Islet of Langerhans (tissue), 1 donor: Measurements from ENCODE around the gene SMAD4.
"Not testable (repeated sequence)": the region's sequence is repeated elsewhere in the genome, so short reads cannot be mapped to it uniquely, and the experiment has no call there.

ENCODE experiments used
- FAIRE-seq: peaks from one replicate; lab custom pipeline; 2011; peaks lifted over from hg19 to GRCh38; lab: Jason Lieb, UNC

The SMAD4 gene

DNA sequence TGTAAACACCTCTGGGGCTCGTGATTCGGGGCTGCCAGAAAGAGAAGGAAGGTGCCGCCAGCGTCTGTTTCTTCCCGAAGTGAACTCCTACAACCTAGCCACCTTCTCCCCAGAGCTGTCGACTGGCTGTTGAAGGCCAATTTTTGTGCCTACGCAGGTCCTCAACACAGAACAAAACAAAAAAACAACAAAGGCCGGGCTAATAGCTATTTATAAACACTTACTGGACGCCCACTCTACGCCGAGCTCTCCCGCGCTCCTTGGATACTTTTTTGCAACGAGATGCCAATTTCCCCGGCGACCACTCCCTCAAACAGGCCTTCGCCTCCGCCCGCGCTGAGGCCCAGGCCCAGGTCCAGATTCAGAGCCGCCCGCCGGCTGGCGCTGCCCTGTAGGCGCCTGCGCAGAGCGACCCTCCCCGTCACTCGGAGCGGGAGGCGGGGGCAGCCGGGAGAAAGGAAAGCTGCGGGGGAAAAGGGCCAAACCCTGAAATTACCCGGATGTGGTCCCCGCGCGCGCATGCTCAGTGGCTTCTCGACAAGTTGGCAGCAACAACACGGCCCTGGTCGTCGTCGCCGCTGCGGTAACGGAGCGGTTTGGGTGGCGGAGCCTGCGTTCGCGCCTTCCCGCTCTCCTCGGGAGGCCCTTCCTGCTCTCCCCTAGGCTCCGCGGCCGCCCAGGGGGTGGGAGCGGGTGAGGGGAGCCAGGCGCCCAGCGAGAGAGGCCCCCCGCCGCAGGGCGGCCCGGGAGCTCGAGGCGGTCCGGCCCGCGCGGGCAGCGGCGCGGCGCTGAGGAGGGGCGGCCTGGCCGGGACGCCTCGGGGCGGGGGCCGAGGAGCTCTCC is at the start of gene SMAD4:
SMAD4 (plus strand) TSS at position 520 of the 843 bp plus-strand sequence. CDS start 16,834 bp downstream, outside the sequence.
- no peak for FAIRE-seq

DNA sequence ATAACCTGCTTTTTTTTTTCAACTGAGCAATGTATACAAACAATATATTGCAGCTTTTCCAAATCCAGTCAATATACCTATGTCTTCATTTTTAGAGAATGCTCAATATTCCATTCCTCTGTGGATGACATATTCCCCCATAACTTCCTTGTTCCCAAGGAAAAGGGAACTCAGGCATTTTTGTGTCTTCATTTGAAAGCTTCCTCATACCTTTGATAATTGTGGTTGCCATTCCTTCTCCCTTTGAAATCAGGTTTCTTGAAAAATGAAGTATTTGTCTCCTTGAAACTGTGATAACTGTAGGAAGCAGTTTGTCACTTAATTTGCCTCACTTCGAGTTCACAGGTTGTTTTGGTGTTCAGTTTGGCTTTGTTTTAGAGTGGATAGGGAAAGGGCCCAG is 48.6 kb upstream of the SMAD4 start:
- no peak for FAIRE-seq

DNA sequence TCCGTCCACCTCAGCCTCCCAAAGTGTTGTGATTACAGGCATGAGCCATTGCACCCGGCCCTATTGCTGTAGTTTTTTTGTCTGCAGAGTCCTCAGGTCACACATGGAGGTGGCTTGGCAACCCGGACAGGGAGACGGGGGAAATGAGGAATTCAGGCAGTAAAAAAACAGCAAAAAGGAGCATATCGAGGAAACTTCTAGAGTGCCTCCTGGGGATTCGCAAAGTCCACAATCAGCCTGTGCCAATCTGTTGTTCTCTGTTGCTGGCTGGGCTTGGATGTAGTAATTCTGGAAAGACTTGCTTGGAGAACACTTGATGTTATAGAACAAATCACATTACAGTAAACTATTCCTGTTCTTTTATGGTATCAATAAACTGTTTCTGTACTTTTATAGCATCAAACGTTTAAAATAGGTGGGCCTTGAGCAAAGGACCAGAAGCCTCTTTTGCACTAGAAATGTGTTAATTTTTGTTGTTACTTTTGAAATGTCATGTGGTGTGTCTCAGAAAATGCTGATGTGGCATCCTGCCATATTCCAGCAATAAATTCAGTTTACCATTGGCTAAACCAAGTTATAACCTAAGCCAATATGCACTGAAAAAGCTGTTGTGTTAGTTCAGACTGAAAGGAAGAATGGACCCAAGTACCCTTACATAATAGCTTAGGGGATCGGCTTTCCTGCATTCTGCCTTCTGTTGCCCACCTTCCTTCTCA is 47.8 kb upstream of the SMAD4 start:
- FAIRE-seq = no peak

DNA sequence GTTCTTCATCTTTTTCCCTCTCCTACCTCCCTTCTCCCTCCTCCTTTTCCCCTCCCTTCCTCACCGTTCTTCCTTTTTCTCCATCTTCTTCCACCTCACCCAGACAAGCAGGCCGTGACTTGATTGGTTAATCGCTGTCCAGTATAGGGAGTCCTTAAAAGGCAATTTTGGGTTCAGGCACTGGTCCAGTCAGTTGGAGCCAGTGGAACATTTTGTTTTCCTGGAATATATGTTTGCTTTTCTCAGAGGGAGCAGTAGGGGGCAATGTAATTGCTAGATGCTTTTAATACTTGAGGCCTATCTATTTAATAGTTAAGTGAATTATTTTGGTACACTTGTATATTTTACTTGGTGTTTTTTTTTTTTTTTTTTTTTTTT is 47.2 kb upstream of the SMAD4 start:
- FAIRE-seq = no peak

DNA sequence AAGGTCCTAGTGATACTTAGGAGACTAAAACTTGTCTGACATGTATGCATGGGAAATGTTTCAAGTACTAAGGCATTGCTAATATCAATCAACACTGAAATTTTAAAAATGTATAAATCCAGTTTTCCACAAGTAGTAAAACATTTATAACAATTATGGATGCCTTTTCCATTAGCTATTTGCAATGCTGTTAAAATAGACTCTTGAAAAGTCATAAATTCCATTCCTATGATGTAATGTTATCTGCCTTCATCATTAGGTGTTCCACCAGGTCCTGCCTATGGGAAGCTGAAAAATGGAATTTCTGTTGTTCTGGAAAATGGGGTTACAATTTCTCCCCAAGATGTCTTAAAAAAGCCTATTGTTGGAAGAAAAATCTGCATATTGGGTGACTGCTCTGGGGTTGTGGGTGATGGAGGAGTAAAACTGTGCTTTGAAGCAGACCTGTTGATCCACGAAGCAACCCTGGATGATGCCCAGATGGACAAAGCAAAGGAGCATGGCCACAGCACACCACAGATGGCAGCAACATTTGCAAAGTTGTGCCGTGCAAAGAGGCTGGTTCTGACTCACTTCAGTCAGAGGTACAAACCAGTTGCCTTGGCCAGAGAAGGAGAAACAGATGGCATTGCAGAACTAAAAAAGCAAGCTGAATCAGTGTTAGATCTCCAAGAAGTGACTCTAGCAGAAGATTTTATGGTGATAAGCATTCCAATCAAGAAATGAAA is 43.5 kb upstream of the SMAD4 start:
- FAIRE-seq = no peak

DNA sequence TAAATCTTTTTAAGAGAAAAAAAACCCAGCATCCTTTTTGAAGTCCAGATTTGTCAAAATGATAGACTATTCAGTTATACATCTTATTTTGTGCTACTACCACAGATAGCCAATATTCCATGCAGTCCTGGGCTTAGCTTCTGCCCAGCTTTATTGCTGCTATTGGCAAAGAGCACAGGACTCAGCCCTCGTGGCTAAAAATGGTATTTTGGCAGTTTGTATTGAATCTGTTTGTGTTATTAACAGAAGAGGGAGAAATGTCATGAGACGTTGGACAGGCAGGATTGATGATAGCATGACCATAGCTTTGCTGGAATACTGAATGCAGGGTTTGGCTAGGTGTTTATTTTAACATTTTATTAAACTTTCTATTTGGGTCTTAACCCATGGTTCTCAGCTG is 42.8 kb upstream of the SMAD4 start:
- no peak for FAIRE-seq

DNA sequence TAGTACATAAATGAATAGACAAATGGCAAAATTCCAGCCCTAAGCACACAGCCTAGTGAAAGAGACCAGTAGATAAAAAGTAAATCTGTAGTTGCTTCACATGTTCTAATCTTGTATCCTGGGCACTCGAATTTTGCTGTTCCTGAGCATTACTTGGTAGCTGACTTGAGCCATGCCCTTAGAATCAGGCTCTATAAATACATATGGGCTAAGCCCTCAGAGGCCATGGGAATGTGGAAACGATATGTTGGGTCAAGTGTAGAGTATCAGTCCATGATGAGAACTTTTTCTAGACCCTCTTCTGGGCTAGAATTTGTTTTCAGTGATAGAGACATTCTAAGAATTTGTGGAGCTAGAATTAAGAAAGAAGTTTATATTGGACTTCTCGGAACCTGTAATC is 40.3 kb upstream of the SMAD4 start:
- FAIRE-seq = no peak

DNA sequence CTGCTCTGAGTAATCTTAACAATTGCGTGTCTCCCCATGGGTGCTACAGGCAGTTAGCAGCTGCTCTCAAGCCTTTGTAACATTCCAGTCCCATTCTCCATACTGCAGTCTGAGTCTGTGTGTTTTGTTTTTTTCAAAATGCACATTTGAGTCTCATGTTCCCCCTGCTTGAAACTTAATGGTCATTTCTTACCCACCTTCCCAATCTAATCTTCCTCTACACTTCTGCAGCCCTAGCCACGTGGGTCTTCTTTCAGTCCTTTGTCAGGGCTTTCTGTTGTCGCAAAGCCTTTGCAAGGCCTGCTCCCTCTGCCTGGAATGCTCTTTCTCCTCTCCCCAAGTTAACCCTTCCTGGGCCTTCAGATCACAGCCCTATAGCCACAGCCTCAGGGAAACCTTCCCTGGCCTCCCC is 37.7 kb upstream of the SMAD4 start:
- FAIRE-seq = no peak

DNA sequence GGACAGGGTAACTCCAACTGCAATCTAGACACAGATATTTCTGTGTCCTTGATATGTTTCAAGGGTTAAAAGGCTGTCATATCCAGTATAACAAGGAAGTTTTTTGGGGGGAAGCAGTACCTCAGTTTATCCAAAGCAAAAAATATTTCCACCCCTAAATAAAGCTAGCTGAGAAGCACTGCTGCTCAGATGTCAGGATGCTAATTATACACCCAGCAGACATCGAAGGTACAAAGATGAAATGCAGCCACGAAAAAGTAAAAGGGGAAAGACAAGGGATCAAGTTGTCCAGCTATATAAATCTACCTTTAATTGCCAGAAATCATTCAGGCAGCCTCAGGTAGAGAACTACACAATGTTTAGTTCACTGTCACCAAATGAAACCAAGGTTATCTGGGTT is 36.0 kb upstream of the SMAD4 start:
- no peak for FAIRE-seq

DNA sequence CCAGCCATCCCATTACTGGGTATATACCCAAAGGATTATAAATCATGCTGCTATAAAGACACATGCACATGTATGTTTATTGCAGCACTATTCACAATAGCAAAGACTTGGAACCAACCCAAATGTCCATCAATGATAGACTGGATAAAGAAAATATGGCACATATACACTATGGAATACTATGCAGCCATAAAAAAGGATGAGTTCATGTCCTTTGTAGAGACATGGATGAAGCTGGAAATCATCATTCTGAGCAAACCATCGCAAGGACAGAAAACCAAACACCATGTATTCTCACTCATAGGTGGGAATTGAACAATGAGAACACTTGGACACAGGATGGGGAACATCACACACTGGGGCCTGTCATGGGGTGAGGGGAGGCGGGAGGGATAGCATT is 26.8 kb upstream of the SMAD4 start:
- FAIRE-seq = not testable (repeated sequence)

DNA sequence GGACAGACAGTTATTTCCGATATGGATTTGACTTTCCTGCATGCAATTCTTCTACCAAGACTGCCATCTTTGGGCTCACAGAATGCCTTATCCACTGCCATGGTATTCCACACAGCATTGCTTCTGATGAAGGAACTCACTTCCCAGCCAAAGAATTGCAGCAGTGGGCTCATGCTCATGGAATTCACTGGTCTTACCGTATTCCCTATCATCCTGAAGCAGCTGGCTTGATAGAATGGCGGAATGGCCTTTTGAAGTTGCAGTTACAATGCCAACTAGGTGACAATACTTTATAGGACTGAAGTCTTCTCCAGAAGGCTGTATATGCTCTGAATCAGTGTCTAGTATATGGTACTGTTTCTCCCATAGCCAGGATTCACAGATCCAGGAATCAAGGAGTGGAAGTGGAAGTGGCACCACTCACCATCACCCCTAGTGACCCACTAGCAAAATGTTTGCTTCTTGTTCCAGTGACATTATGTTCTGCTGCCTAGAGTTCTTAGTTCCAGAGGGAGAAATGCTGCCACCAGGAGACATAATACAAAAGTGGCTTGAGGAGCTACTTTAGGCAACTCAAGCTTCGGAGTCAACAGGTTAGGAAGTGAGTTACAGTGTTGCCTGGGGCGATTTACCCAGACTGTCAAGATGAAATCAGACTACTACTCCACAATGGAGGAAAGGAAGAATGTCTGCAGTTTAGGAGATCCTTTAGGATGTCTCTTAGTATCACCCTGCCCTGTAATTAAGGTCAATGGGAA is 23.8 kb upstream of the SMAD4 start:
- no peak for FAIRE-seq

DNA sequence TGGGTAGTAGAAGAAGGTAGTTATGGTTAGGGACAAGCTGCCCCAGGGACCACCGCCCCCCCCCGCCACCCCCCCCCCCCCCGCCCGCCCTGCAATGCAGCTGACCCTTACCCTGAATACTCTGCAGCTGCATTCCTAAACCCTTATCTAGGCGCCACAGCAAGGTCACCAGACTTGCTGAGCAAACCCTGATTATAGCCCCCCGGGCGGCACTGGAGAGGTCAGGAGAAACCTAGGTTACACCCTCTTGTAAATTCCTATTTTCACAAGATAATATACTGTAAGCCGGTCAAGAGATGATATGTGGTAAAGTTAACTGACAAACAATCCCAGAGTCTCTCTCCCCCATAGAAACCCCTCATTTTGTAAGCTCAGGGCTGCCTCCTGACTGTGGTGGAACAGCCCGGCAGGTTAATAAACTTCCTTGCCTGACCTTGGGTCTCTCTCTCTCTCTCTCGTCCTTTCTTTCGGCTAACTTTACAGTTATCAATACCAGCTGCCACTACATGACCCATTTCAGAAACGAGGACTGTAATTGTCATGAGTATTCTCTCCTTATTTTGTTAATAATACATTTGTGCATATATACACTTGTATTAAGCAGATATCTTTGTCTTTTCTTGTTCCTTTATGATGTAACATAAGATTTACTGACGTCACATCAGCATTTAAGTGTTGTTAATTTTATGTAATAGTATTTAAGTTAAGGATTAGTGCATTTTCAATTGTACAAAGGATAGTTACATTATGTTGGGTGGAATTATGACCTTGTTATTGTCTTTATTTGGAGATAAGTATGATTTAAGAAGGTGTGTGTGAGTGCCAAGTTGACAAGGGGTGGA is 22.8 kb upstream of the SMAD4 start:
- FAIRE-seq = no peak

DNA sequence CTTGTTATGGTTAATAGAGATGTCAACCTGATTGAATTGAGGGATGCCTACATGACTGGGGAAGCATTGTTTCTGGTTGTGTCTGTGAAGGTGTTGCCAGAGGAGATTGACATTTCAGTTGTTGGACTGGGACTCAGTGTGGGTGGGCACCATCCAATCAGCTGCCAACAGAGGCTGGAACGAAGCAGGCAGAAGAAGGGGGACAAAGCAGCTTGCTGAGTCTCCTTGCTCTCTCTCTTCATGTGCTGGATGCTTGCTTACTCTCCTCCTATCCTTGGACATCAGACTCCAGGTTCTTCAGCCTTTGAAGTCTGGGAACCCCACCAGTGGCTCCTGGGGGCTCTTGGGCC is 22.2 kb upstream of the SMAD4 start:
- no peak for FAIRE-seq

DNA sequence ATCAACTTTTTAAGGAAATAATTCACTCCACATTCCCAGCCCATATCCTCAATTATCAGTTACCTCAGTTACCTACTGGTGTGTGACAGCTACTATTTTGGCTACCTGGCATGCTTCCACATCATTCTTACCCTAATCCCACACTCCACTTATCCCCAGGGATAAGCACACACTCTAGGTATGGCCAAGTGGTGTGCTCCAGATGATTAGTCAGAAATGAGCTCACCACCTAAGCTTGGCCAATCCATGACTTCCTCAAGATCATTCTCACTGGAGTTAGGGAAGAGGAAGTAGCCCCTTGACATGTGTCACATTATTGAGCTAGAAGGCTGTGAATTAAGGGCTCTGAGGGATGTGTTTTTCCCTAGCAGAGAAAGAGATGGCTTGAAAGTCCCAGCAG is 20.9 kb upstream of the SMAD4 start:
- FAIRE-seq = no peak

DNA sequence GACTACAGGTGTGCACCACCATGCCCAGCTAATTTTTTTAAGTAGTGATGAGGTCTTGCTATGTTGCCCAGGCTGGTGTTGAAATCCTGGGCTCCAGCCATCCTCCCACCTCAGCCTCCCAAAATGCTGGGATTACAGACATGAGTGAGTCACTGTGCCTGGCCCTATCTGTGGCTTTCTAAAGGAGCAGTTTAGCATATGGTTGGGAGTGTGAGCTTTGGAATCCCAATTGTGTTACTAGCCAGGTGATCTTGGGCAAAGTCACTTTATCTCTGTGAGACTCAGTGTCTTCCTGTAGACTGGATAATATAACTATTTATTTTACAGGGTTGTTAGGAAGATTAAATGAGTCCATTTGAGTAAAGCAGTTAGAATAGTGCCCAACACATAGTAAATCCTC is 19.8 kb upstream of the SMAD4 start:
- no peak for FAIRE-seq

DNA sequence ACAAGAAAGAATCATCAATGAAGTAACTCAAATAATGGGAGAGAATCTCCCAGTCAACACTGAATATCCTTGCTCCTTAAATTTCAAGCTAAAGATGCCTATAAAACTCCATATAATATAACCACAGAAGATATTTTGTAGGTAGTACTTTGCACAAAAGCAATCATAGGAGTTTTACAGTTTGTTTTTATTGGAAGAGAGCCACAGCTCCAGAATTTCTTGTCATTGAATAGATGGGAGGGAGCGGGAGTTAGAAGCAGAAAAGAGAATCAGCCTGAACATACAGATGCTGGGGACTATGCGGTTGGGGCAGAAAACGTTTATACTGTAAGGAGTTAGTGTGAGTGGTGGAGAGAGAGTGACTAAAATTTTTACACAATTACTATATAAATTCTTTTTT is 18.3 kb upstream of the SMAD4 start:
- FAIRE-seq = no peak

DNA sequence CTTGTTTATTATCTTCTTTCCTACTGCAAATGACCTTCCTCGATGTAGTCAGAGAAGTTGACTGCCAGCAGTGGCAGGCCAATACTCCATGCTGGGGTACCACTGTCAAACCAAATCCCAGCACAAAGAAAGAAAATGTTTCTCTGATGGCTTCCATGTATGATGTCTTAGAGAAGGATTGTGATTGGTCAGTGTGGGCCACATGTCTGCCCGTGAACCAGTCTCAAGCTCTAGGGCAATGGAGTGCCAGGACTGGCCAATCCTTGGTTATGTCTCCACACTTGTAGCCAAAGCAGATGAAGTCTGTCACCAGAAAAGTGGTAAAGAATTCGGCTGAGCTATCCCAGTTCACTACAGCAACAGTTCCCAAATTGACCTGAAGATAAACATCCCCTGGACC is 17.6 kb upstream of the SMAD4 start:
- no peak for FAIRE-seq

DNA sequence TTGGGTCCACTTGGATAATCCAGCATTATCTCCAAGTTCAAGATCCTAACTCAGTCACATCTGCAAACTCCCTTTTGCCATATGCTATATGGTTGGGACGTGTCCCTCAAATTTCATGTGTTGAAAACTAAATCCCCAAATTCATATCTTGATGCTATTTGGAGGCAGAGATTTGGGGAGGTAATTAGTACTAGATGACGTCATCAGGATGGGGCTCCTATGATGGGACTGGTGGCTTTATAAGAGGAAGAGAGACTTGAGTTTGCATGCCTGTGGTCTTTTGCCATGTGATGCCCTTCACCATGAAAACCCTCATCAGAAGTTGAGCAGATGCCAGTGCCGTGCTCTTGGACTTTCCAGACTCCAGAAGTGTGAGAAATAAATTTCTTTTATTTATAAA is 16.8 kb upstream of the SMAD4 start:
- FAIRE-seq = no peak

DNA sequence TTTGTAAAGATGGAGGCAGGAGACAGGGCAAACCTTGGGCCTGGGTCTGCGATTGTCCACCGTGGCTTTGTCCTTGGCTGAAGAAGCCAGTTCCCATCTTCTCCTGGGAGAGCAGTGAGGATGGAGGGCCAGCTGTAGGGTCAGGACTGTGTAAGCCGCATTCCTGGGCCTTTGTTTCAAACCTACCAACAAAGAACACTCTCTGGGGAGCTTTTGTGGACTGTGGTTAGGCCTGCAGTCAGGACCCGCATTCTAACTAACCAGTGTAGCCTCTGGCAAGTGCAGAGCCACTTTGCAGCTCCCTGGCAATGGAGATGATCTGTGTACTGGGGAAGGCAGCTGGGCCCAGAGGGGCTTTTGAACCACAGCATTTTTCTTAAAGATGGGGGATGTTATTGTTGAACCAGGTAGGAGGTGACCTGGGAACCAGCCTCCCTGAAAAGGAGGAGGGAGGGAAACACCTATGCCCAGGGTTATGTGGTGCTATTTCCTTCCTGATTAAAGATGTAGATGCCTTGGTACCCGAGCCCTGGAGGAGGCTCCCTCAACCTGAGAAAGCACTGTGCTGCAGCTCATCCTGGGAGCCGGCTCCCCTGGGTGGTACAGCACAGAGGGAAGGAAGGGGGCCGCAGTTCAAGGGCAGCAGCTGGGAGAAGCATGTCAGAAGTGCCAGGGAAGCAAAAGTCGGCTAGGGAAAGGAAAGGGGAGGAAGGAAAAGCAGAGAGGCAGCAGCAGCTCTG is 12.7 kb upstream of the SMAD4 start:
- no peak for FAIRE-seq

DNA sequence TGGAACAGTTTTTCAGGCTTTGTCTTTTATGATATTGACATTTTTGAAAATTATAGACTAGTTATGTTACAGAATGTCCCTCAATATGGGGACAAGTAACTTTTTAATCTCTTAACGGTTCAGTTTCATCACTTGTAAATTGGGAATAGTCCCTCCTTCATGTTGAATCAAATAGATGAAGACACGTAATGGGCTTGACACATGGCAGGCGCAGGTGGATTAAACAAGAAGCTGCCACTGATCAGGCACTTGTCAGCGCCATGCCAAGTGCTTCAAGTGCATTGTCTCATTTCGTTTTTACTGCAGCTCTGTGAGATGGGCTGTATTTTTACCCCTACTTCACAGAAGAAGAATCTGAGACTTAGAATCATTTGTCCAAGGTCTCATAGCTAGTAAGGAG is 9.5 kb upstream of the SMAD4 start:
- FAIRE-seq = no peak
